Measurements from ENCODE around the gene COG5. TPM values are rescaled to one million over a fixed set of nuclear protein-coding genes. Genes with fewer than 3 reads are reported as not detected.

Gene COG5
- total RNA-seq, 1 experiment from 2014 or later = 32.2 TPM

GRCh38 chr7:107593025-107593410 lies 29.3 kb upstream of the COG5 start:
- no peak overlapping the region for H3K4me3 ChIP-seq (ENCODE audit: low read depth, low read length, poor library complexity, severe bottlenecking)
- ChIA-PET CTCF (no interaction called here), POLR2A (ENCODE audit: low non-redundant PET) (no interaction called here)
- intact Hi-C loops (cut with micrococcal nuclease; ENCODE audit: unreplicated experiment) = no loop called here
- no peaks in the 10 kb centered on the region for H3K36me3 ChIP-seq (ENCODE audit: insufficient read depth, low read length, poor library complexity, severe bottlenecking)
- H3K27me3 ChIP-seq (replicated peaks; ENCODE audit: insufficient read depth, low read depth, low read length, poor library complexity) = no peaks in the 10 kb centered on the region
- no peaks in the 10 kb centered on the region for H3K4me1 ChIP-seq (ENCODE audit: insufficient read depth, low read length, poor library complexity, severe bottlenecking)
- BruUV-seq (replicated peaks) = no TSS peak
- no peaks in the 10 kb centered on the region for H3K9me3 ChIP-seq (ENCODE audit: low read depth, low read length, poor library complexity, severe bottlenecking)
- TF ChIP-seq, protein P1, sequence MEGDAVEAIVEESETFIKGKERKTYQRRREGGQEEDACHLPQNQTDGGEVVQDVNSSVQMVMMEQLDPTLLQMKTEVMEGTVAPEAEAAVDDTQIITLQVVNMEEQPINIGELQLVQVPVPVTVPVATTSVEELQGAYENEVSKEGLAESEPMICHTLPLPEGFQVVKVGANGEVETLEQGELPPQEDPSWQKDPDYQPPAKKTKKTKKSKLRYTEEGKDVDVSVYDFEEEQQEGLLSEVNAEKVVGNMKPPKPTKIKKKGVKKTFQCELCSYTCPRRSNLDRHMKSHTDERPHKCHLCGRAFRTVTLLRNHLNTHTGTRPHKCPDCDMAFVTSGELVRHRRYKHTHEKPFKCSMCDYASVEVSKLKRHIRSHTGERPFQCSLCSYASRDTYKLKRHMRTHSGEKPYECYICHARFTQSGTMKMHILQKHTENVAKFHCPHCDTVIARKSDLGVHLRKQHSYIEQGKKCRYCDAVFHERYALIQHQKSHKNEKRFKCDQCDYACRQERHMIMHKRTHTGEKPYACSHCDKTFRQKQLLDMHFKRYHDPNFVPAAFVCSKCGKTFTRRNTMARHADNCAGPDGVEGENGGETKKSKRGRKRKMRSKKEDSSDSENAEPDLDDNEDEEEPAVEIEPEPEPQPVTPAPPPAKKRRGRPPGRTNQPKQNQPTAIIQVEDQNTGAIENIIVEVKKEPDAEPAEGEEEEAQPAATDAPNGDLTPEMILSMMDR (conservative IDR thresholded peaks at IDR 0.05; ENCODE audit: low read depth, low read length) = no peak
- TF ChIP-seq EZH2 (IDR thresholded peaks at IDR 0.05; ENCODE audit: borderline replicate concordance, low read depth, low read length, poor library complexity, severe bottlenecking) = no peak
- no peak overlapping the region for H3K27ac ChIP-seq (ENCODE audit: low read depth, low read length, poor library complexity, severe bottlenecking)
- DNase-seq (ENCODE audit: low spot score) = no peak

DNA sequence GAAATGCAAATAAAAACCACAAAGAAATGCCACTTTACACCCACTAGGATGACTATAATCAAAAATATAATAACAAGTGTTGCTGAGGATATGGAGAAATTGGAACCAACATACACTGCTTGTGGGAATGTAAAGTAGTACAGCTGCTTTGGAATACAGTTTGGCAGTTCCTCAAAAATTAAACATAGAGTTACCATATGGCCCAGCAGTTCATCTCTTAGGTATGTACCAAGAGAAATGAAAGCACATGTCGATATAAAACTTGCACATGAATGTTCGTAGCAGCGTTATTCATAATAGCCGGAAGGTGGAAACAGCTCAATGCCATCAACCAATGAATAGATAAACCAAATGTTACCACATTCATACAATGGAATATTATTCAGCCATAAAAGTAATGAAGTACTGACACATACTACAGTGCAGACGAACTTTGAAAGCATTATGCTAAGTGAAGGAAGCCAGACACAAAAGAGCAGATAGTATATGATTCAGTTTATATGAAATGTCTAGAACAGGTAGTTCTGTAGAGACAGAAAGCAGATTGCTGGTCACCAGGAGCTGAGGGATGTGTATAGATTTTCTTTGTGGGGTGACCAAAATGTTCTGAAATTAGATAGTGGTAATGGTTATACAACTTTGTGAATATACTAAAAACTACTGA lies 28.8 kb upstream of the COG5 start:
- H3K36me3 ChIP-seq (ENCODE audit: insufficient read depth, low read length, poor library complexity, severe bottlenecking) = no peaks in the 10 kb centered on the region
- intact Hi-C loops (cut with micrococcal nuclease; ENCODE audit: unreplicated experiment) = no loop called here
- ChIA-PET POLR2A (ENCODE audit: low non-redundant PET) (no interaction called here), CTCF (no interaction called here)
- H3K4me3 ChIP-seq (ENCODE audit: low read depth, low read length, poor library complexity, severe bottlenecking) = no peak overlapping the region
- TF ChIP-seq, protein P1 (conservative IDR thresholded peaks at IDR 0.05; ENCODE audit: low read depth, low read length) = no peak
- TF ChIP-seq EZH2 (IDR thresholded peaks at IDR 0.05; ENCODE audit: borderline replicate concordance, low read depth, low read length, poor library complexity, severe bottlenecking) = no peak
- BruUV-seq (replicated peaks) = no TSS peak
- no peaks in the 10 kb centered on the region for H3K4me1 ChIP-seq (ENCODE audit: insufficient read depth, low read length, poor library complexity, severe bottlenecking)
- no peak overlapping the region for H3K27ac ChIP-seq (ENCODE audit: low read depth, low read length, poor library complexity, severe bottlenecking)
- DNase-seq (ENCODE audit: low spot score) = no peak
- H3K9me3 ChIP-seq (ENCODE audit: low read depth, low read length, poor library complexity, severe bottlenecking) = no peaks in the 10 kb centered on the region
- no peaks in the 10 kb centered on the region for H3K27me3 ChIP-seq (replicated peaks; ENCODE audit: insufficient read depth, low read depth, low read length, poor library complexity)

GRCh38 chr7:107591421-107591820 lies 27.7 kb upstream of the COG5 start:
- Histone ChIP-seq H3K27ac (ENCODE audit: low read depth, low read length, poor library complexity, severe bottlenecking) (no peak overlapping the region), H3K4me1 (ENCODE audit: insufficient read depth, low read length, poor library complexity, severe bottlenecking) (no peaks in the 10 kb centered on the region), H3K36me3 (ENCODE audit: insufficient read depth, low read length, poor library complexity, severe bottlenecking) (no peaks in the 10 kb centered on the region), H3K9me3 (ENCODE audit: low read depth, low read length, poor library complexity, severe bottlenecking) (no peaks in the 10 kb centered on the region), H3K27me3 (replicated peaks; ENCODE audit: insufficient read depth, low read depth, low read length, poor library complexity) (no peaks in the 10 kb centered on the region), H3K4me3 (ENCODE audit: low read depth, low read length, poor library complexity, severe bottlenecking) (no peak overlapping the region)
- no peak for DNase-seq (ENCODE audit: low spot score)
- CTCF ChIA-PET = no interaction called here
- POLR2A ChIA-PET (ENCODE audit: low non-redundant PET) = no interaction called here
- no TSS peak for BruUV-seq (replicated peaks)
- TF ChIP-seq, protein P1 (conservative IDR thresholded peaks at IDR 0.05; ENCODE audit: low read depth, low read length) = no peak
- TF ChIP-seq EZH2 (IDR thresholded peaks at IDR 0.05; ENCODE audit: borderline replicate concordance, low read depth, low read length, poor library complexity, severe bottlenecking) = no peak
- intact Hi-C loops (cut with micrococcal nuclease; ENCODE audit: unreplicated experiment) = no loop called here
